Left kidney (tissue), 2 donors: Measurements from ENCODE around the gene AGBL1. TPM values are rescaled to one million over a fixed set of nuclear protein-coding genes. Genes with fewer than 3 reads are reported as not detected.

ENCODE experiments used
- DNase-seq: peaks from one replicate; pipeline ENCODE4 v3.0.0-alpha.2; 2013
- polyA plus RNA-seq: library from polyadenylated mRNA; unstranded; fragments of 120-200 nt; gene quantifications from one replicate; pipeline ENCODE4 v1.2.1, GENCODE V29; 2013; ENCODE audit not compliant: insufficient read length

AGBL1 gene
- polyA plus RNA-seq, 1 donor, result 0.18 TPM

DNA sequence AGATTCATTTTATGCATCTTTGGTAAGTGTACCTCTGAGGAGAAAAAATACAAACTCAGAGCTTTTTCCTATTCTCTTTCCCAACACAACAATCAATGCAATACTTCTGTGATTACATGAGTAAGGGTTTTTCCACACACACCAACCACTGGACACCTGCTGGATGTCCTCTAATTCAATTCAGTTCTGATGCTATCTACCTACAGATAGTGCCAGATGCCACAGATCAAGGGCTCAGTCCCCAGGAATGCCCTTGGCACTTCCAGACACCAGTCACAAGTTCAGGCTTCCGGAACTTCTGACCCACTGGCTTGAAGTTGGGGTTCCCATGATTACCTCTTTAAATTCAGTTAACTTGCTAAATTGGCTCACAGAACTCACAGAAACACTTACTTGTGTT is 511.5 kb downstream of the AGBL1 start:
- DNase-seq, result no peak

DNA sequence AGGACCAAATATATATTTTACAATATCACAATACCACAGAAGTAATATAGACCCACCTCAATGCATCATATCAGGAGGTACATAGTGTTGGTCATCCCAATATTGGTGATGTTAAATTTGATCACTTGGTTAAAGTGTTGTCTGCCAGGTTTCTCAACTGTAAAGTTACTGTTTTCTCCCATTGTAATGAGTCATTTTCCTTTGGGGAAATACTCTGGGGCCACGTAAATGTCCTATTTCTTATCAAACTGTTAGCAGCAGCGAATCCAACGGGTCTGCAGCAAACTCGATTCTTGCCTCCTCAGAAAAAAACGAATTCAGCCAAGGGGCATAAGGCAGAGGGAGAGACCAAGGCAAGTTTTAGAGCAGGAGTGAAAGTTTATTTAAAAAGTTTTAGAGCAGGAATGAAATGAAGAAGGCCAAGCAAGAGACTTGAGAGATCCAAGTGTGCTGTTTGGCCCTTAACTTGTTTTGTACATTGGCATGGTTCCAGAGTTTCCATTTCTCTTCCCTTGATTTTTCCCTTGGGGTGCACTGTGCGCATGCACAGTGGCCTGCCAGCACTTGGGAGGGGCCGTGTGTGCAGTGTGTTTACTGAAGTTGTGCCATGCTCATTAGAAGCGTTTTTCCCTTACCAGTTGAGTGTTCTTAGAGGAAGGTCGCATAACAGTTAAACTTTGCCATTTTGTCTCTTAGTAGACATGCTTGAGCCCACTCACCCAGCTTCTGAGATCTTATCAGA is 512.5 kb downstream of the AGBL1 start:
- DNase-seq, result no peak

DNA sequence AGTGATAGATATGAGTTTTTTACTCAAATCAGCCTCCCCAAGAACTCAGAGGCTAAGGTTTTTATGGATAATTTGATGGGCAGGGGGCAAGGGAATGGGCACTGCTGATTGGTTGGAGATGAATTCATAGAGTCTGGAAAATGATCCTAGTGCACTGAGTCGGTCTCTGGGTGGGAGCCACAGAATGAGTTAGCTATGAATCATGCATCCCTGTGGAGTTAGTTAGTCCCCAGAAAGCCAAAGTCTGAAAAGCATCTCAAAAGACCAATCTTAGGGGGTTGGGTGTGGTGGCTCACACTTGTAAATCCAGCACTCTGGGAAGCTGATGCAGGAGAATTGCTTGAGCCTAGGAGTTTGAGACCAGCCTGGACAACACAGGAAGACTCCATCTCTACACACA is 516.1 kb downstream of the AGBL1 start:
- DNase-seq, result no peak

DNA sequence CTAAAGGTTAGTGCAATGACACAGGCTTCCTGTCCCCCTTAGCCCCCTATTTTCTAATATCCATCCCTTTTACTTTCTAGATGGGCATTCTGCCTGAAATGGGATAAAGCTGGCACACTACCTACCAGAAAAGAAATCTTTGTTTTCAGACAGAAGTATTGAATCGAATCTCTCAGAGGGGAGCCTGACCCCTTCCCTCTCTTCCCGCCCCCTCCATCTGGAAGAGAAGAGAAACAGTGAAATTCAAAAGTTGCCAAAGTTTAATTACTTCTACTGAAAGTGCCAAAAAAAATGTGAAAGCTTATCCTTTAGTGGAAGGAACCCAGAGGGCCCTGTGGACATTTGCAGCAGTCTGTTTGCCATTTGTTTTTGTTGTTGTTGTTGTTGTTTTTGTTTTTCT is 523.8 kb downstream of the AGBL1 start:
- no peak for DNase-seq

DNA sequence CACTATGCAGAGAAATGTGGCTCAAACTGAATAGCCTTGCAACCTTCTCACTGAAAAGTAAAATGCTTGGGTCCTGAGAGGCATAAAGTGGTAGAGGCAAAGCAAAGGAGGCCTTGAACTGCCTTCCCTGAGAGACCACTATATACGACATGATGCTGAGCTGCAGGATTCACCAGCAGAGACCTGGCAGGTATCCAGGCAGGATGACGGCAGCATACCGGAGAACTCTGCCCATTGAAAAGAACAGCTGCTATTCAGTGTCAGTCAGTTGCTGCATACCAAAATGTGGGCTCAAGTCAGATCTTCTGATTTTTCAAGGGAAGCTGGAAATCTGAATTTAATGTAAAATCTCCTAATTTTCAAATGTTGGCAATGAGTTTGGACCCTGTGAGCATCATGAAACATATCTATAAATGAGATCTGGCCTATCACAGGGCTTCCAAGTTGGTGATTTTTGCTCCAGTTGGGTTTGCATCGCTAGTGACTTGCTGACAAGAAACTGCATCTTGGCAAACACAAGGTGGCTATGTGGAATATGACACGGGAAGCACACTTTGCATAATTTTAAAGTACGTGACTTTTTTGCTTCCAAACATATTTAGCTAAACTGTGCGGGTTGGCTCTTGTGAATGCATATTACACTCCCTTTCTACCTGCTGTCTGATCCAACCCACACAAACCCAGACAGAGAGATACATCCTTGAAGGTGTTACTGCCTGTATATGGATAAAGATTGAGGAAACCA is 529.0 kb downstream of the AGBL1 start:
- DNase-seq, result no peak

DNA sequence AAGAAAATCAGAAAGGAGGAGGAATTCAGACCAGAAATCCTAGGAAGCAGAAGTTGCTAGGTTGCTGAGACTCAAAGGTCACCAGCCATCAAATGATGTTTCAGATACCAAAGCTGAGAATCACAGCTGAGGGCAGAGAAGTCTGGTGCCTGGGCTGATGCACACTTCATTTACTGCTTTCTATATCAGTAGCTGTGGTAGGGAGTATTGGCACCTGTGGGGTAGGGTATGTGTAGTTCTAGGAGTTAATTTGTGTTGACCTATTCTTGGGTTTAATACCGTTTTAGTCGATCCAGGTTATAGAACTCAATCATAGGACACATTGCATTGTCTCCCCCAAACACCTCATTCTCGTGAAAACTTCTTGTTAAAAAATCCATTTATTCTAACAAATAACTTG is 529.6 kb downstream of the AGBL1 start:
- DNase-seq, result no peak

DNA sequence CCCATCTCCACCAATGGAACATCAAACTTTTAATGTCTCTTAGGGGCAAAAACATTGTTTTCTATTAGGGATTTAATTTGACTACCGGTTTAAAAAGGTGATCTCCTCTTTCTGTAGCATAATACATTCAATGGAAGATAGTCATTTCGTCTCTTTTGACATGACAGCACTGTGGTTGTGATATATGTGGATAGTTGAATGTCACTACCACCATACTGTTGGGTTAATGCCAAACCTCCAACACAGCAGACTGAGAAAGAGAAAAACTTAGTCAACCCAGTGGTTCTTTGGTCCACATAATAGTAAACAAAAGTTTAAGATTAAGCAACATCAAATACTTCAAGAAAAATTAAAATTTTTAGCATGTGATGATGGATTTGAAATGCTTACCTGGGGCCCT is 530.4 kb downstream of the AGBL1 start:
- no peak for DNase-seq

DNA sequence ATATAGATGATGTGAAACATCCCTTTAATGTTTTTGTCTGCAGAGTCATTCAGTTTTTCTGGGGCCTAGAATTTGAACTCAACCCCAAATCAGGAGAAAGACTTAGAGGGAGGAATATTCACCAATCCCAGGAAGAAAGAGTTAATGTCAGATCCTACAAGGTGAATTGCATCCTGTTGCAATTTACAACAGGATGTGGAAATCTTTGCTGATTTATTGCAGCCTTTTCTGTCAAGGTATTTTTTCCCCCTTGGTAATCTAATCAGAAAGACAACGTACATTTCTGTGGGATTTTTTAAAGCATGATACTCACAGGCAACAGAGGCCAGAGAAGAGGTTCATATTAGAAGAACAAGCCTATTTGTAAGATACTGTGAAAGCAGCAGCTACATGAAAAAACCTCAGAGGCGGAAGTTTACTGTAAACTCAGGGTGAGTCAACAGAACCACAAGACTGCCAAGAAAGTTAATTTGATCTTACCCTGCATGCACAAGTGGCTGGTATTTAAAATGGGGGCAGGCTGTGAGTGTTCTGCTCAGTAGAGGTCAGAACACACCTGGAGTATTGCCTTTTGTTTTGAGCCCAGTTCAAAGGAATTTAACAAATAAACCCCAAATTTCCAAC is 531.9 kb downstream of the AGBL1 start:
- DNase-seq, result no peak

DNA sequence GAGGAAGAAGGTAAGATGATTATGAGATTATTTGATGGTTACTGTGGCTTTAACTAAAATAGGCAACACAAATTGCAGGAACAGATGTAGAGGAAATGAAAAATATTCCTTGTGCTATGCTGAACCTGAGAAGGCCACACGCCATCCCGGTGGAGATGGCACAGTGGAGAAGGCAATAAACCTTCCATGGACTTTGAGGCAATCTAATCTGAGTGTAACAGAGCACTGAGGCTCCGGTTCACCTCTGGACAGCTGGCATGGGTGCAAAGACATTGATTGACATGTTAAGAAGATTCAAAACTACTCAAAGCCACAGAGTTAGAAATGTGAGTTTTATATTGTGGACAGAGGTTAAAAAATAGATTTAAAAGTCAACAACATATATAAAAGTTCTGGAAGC is 535.7 kb downstream of the AGBL1 start:
- no peak for DNase-seq

DNA sequence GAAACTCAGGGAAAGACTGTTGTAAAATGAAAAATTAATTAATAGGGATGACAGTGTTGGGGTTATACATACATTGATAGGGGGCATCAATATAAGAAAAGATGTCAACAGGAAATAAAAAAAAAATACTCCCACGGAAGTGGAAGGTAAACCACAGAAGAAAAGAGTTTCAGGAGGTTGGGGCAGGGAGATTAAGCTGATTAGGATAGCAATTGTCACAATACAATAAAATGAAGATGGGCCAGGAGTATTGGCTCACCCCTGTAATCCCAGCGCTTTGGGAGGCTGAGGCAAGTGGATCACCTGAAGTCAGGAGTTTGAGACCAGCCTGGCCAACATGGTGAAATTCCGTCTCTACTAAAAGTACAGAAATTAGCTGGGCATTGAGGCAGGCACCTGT is 536.1 kb downstream of the AGBL1 start:
- DNase-seq, result no peak

DNA sequence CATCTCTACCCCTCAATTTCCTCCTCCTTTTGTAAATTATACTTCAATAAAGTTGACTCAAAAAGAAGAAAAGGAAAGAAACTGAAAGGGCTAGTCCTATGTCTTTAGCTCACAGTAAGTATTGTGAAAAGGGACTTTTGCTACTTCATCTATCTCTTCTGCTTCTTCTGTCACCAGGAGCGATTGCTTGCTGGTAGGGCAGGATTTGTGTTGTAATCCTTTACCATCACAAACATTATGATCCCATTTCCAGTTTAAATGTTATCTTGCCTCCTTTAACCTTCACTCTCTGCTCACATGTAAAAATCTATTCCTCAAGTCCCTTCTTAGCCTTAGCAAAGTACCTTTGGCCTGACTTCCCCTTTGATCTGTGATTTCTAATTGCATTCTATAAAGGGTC is 537.1 kb downstream of the AGBL1 start:
- no peak for DNase-seq

DNA sequence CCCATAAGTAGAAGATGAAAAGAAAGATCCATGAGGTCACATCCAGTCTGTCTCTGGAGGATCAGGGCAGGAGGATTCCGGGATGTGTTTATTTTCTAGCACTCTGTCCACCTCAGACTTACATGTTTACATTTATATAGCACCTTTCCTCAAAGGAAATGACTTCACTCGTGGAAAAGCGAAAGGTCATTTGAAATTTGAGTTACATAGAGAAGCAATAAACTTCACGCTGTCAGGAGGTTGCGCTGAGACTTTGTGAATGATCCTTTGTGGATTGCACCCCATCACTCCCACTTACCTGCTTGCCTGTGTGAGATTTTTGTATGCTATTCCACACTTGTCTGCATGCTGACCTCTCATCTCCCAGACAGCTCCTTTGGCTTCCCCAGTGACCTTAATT is 540.5 kb downstream of the AGBL1 start:
- DNase-seq, result no peak

DNA sequence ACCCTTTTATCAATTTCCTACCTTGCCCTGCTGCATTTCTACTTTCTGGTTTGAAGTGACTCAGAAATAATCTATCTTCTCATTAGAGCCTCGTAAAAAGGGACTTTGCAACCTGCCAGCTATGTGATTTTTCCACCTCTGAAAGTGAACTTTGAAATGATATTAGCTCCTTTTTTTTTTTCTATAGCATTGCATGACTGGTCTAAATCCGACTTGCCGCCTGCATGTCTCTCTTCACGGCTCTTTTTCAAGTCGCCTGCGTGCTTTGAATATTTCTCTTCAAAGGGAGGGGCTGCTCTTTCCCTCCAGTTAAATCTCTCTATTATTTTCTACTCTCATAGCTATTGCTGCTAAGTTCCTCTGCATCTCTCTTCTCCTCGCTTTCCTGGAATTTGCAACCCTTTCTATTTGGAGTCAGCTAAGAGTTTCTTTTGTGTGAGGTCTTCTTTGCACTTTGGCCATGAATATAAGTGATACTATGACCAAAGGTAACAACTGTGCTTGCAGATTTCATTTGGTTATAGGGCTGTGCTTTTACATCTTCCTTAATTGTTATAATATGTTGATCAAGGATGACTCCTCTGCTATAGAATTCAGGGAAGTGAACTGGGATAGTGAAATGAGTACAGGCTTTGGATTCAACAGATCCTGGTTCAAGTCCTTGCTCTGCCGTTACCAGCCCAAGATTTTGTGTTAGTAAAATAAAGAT is 541.1 kb downstream of the AGBL1 start:
- DNase-seq, result no peak

DNA sequence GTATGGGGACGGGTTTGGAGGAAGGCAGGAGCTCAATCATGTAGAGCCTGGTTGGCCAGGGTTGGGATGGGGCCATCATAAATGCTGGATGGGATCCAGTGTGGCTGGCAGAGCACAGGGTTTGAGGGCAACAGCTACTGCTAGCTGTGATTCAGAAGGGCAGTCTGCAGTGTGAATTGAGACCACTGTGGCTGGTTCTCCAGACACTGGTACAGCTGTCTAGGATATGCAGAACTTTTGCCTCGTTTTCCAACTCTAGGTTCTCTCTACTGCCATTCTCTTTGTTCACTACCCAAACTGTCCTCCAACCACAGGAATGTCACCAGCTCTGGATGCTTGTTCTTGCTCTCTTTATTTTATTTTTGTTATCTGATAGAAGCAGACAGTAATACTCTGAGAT is 543.6 kb downstream of the AGBL1 start:
- no peak for DNase-seq

DNA sequence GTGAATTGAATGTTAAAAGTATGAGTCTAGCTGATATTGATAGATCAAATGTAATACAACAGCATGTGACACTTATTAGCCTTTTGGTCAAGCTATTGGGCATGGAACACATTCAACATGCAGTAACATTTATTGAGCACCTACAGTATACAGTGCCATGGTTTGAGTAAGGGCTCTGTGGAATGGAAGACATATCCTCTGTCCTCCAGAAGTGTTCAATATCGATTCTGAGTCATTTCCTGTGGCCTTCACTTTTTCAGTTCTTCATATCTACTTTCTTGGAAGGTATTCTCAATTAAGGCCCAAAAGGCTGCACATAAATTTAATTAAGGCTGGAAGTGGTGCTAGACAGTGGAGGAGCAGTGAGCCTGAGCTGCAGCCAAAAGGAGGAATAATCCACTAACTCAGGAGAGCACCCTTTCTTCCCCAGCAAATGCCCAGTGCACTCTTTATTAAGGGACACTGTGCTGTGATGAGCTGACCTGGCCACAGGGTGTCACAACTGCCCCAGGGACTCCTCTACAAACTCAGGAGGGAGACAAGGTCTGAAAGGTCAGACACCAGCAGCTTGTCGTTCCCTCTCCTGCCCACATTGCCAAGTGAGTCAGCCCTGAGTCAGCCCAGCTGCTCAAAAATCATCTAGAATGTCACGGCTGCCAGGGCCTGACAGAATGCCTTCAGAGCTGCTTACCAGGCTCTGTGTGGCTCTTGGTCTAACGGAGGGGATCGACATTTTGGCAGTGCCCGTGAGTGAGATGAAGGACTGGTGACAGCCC is 544.8 kb downstream of the AGBL1 start:
- DNase-seq, result peak; percentile 52

DNA sequence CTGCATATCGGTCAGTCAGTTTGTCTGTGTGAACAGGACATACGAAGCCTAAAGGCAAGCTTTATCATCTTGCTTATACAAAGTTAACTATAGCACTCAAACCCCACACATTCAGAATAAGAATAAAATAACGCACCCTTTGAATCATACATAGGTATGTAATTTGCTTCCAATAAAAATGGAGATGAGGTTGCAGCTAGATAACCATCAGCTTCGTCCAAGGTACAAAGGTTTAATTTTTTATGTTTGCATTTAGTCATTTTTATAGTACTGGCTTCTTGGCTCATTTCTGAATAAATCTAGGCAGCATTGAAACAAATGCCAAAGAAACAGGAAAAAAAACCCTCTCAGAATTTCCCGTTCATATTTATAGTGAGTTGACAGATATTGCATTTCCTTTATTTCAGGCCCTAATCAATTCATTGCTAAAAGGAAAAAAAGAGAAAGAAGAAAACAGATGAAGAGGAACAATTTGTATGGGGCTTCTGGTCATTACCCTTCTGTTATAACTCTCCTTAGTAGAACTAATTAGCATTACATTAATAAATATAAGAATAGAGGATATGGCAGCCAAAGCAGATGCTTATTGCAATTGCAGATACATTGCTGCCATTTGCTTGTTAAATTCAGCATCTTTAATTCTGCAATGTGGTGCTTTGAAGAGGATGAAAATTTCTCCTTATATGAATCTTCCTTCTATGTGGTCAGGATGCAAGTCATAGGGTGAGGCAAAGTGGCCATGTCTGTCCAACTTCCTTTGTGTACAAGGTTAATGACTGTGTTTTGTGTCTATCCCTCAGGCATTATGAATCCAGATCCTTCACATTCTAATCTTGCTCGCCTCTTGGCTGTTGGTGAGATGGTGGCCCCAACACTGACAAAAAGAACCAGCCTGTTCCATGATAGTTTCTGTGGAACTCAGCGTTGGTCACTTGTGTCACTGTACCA is 550.0 kb downstream of the AGBL1 start:
- DNase-seq, result no peak

DNA sequence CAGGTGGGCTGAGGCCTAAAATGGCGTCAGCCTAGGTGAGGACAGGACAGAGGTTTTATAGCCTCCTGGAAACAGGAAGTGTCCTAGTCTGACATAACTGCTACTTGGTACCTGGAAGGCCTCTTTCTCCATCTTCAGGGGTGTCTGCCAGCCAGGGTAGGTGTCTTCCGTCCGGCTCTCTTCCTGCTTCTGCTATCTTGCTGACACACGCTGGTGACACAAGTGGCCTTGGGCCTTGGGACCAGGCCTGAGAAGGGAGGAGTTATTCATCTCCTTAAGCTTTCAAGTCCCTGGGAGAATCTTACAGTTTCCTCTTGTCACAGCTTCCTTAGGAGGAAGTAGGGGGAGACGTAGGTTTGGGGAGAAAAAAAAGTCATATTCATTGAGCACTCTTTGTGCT is 551.3 kb downstream of the AGBL1 start:
- DNase-seq, result no peak

DNA sequence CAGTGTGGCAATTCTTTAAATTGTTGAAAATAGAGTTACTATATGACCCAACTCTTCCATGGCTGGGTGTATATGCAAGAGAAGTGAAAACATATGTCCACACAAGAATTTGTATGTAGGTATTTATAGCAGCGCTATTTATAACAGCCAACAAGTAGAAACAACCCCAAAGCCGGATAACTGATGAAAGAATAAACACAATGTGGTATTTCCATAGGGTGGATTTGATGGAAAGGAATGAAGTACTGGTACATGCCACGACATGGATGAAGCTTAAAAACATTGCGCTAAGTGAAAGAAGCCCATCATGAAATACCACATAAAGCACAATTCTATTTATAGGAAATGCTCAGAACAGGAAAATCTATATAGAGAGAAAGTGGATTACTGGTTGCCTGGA is 554.5 kb downstream of the AGBL1 start:
- DNase-seq, result no peak

DNA sequence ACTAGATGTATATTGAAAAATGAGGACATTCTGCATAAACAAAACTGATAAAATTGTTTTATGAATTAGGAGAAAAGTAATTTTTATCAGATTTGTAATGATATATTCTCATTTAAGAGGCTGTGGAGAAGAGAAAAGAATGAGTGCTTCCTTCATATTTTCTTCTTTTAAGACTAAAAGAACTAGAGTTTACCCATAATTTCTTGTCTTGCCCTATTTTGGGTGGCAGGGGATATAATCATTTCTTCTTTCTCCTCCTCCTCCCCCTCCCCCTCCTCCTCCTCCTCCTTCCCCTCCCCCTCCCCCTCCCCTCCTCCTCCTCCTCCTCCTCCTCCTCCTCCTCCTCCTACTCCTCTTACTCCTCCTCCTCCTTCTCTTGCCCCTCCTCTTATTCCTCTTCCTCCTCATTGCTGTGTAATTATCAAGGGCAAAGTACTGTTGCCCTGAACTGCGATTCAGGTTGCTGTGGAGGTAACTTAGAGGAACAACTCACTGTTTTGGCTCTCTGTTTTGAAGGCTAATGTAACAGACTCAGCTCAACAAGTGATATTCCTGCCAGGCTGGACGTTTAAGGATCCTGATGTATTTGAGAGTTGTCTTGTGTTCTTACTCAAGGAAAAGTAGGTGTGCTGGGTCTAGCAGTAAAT is 555.4 kb downstream of the AGBL1 start:
- no peak for DNase-seq

DNA sequence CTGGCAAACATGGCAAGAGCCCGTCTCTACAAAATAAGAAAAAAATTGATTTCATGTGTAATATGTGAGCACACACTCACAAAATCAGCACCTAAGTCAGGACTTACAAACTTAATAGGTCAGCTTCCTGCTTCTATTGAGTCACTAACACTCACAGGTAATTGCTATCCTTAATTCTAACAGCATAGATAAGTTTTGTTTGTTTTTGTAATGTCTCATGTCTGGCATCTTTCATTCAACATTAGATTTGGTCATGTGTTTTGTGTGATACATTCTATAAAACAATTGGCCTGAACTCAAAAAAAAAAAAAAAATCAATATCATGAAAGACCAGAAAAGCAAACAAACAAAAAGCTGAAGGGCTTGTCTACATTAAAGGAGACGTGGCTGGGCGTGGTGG is 564.7 kb downstream of the AGBL1 start:
- DNase-seq, result no peak
